Spleen (tissue), 11 donors: ENCODE results near the gene ZCCHC7. TPM values are rescaled to one million over a fixed set of nuclear protein-coding genes. Genes with fewer than 3 reads are reported as not detected.

Experiments
- polyA plus RNA-seq, 3 donors: library from polyadenylated mRNA; stranded (reverse); fragments of 200-250 nt; gene quantifications; one replicate each; pipeline ENCODE4 v1.2.1, GENCODE V29; 2013
- small RNA-seq, 4 donors: library from RNA; depleted of rRNA; stranded (forward); fragments of <200 nt; gene quantifications; one replicate each; pipeline ENCODE3, GENCODE V24; 2016
- total RNA-seq, 7 donors: library from RNA; depleted of rRNA in 3 of 7; stranded (reverse); fragments of >200 nt in 3 of 7; fragmentation: NEBNext Ultra II Directional in 4 of 7; extraction: Animal tissue kit (Norgen Biotek cat#: 25700) in 4 of 7; gene quantifications; one replicate each; pipeline versions ENCODE4 v1.1.0 to v1.2.1, GENCODE V29; 2016 to 2021
- donor health status: healthy with polysubstance abuse.
- donor health status: DM: no; HTN: no; CAD: no; lungs with moderate emphysema.
- donor health status: DM: no; HTN: no; CAD: no.
- donor health status: Bipolar disorder and iron deficiency.
- donor health status: healthy.
- donor health status: DM: no; HTN: no; CAD: no.
- donor health status: DM: yes; HTN: yes; CAD: no.

The ZCCHC7 gene
- total and polyA plus RNA-seq, 10 donors: 17.0 to 50.6 (median 38.1) TPM

Small RNAs within 50 kb of the gene (small RNA-seq; reads per million reads assigned to genes)
- 0 reads per million in 4 donors for gene AL512604.1
- gene RF00019: 0 reads per million in 4 donors
- gene RNU6-677P: 0 reads per million in 4 donors

Other genes with a start within 250 kb of the ZCCHC7 start
- gene PAX5, start 86.3 kb upstream of the ZCCHC7 start, total RNA-seq: 100 to 1,000 TPM in 2 of 7 donors, 10 to 100 TPM in 5; 48.3 to 120 (median 76.4) TPM
- gene PAX5, start 86.3 kb upstream of the ZCCHC7 start, polyA plus RNA-seq: 10 to 100 TPM; 15.9 to 54.6 (median 22.6) TPM